Right renal cortex interstitium (tissue), 3 donors: ENCODE results near the gene PIGP. TPM values are rescaled to one million over a fixed set of nuclear protein-coding genes. Genes with fewer than 3 reads are reported as not detected.
"Not testable (repeated sequence)": the region's sequence is repeated elsewhere in the genome, so short reads cannot be mapped to it uniquely, and the experiment has no call there.

ENCODE experiments used
- DNase-seq, 3 donors: peaks; one replicate each; pipeline ENCODE4 v3.0.0-alpha.2; 2013; ENCODE audit warnings: low read depth in 3 of 3, low spot score in 2 of 3
- polyA plus RNA-seq, 3 donors: library from polyadenylated mRNA; unstranded; fragments of 120-200 nt; gene quantifications; one replicate each; pipeline ENCODE4 v1.2.1, GENCODE V29; 2013; ENCODE audit not compliant: insufficient read length in 3 of 3

PIGP gene
- 10 to 100 TPM; 34.2 to 41.5 (median 34.4) TPM for polyA plus RNA-seq

DNA sequence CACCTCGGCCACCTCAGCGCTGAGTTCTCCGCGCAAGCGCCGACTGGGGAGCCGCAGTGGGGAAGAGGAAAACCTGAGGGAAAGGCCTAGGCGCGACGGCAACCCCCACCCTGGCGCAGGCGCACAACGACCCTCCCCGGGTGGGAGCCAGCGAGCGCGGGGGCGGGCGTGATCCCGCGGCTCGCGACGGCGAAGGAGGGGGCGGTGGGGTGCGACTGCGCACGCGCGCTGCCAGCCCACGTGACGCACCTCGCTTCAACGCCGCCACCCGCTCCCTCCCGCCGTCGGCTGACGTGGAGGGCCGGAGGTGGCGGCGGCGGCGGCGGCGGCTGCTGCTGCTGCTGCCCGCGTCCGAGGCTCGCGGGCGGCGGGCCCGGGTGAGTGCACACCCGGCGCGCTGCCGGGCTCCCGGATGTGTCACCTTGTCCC is at the start of gene PIGP, which contains the start of gene TTC3:
Gene PIGP (minus strand): TSS at position 84 of the 429 bp plus-strand sequence. CDS start 556 bp downstream, outside the sequence.
Gene TTC3 (plus strand): TSS at position 267 of the 429 bp plus-strand sequence. CDS start 14,004 bp downstream, outside the sequence.
- peak; percentile 81 to 92 (median 91) for DNase-seq

DNA sequence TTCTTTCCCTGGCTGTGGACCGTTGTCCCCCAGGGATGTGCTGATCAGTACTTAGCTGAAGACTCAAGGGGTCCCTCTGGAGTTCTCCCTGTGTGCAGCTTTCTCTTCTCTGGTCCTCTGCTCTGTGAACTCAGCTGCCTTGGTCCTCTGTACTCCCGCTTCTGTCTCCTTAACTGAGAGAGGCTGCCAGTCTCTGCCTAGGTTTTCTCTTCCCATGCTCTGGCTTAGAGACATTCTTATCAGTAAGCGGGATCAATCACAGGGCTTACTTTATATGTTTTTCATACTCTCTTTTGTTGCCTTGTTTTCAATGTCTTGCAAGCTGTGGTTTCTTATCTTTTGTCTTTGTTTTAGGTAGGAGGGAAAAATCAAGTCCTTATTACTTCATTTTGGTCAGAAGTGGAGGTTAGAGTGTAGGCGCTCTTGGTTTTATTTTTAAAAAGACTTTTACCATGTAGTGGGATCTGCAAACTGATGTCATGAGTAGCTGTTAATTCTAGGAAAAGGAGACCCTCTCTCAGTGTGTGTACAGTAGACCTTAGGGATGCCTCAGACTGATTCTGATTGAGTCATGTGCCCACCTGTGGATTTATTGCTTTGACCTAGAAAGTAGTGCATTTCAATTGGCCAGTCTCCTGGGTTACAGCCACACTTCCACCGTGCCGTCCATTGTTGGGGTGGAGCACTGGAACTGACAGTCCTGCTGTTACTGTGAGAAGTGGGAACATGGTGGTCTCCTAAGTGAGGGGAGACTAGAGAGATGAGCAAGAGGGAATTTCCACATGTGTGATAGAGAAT is 46.7 kb upstream of the PIGP start:
- no peak for DNase-seq

DNA sequence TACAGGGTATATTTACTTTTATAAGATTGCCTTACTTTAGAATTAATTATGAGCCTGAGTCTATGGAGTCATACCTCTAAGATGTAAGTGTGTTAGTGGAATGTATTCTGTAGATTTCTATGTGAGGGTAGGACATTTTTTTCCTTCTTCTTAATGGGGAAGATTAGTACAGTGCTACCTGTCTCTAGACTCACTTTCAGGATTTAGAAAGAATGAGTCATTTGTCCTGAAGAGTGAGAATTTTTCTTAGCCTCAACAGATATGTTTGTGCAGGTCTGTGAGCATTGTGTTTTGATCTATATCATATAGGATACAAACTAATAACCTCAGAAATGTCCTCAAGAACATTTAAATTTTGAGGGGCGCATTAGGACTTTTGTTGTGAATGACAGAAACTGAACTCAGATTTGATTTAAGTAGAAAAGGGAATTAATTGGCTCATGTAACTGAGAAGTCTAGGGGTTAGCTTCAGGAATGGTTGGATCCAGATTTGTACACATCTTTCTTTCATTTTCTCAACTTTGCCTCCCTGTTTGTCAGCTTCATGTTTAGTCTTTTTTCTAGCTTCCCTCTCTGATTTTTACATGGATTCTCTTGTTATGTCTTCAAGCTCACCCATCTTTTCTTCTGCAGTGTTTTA is 45.4 kb upstream of the PIGP start:
- DNase-seq, result no peak

DNA sequence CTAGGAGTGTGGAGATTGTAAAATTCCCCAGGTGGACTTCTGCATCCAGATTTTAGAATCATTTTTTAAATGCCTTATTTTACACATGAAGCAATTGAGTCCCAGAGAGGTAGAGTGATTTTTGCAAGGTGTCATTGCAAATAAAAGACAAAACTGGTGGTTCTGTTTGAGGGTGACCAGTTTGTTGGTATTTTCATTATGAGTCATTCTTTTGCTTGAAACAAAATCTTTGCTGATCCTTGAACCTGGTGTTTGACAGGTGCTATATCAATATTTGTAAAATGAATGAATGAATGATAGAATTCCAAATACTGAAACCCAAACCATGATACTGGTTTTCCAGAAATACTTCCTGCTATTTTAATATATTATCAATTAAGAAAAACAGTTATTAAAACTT is 44.3 kb upstream of the PIGP start:
- no peak for DNase-seq

DNA sequence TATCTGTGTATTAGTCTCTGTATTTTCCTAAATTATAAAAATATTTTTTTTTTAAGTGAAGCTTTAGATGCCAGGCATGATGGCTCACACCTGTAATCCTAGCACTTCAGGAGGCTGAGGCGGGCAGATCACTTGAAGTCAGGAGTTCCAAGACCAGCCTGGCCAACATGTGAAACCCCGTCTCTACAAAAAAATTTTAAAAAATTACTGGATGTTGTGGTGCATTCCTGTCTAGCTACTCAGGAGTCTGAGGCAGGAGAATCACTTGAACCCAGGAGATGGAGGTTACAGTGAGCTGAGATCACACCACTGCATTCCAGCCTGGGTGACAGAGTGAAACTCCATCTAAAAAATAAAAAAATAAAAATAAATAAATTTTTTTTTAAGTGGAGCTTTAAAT is 43.6 kb upstream of the PIGP start:
- not testable (repeated sequence) for DNase-seq

DNA sequence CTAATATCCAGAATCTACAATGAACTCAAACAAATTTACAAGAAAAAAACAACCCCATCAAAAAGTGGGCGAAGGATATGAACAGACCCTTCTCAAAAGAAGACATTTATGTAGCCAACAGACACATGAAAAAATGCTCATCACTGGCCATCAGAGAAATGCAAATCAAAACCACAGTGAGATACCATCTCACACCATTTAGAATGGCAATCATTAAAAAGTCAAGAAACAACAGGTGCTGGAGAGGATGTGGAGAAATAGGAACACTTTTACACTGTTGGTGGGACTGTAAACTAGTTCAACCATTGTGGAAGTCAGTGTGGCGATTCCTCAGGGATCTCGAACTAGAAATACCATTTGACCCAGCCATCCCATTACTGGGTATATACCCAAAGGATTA is 41.4 kb upstream of the PIGP start:
- not testable (repeated sequence) for DNase-seq

DNA sequence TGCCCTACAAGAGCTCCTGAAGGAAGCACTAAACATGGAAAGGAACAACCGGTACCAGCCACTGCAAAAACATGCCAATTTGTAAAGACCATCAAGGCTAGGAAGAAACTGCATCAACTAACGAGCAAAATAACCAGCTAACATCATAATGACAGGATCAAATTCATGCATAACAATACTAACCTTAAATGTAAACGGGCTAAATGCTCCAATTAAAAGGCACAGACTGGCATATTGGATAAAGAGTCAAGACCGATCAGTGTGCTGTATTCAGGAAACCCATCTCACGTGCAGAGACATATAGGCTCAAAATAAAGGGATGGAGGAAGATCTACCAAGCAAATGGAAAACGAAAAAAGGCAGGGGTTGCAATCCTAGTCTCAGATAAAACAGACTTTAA is 38.2 kb upstream of the PIGP start:
- not testable (repeated sequence) for DNase-seq

DNA sequence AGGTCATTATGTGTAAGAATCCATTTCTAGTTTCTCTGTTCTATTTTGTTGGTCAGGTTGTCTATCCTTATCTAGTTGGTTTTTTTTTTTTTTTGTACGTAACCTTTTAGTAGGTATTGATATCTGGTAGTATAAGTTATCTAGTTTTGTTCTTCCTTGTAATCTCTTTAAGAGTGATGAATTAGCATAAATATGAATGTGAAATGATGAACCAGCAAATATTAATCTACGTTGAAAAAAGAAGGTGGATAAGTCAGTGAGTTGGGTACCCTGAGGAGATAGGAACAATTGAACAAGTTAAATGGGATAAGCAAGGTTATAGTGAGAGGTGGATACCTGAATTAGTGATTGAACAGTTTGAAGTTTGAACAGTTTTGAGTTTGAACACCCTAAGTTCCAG is 34.1 kb upstream of the PIGP start:
- DNase-seq, result no peak

DNA sequence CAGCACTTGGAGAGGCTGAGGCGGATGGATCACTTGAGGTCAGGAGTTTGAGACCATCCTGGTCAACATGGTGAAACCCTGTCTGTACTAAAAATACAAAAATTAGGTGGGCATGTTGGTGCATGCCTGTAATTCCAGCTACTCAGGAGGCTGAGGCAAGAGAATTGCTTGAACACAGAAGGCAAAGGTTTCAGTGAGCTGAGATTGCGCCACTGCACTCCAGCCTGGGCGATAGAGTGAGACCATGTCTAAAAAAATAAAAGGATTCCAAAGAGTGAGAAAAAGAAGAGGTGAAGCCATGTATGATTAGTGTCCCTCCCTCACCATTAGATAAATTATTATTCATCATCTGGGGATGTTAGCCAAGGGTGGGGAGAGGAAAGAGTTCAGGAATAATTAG is 29.9 kb upstream of the PIGP start:
- not testable (repeated sequence) for DNase-seq

DNA sequence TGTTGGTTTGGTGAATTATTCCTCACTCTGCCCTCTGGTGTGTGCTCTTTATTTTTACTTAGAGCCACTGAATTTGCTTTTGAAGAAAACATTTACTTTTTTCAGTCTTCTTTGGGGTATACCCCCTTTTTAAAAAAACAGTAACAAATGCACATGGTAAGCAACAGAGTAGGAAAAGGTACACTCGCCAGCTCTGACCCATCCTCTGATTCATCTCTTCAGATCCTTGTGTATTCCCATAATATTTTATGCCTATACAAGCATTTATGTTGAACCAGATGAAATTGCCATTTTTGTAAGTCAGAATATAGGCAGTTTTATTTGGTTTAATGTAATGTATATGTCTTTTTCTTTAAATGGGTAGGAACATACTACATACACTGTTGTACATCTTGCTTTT is 28.5 kb upstream of the PIGP start:
- DNase-seq, result no peak

DNA sequence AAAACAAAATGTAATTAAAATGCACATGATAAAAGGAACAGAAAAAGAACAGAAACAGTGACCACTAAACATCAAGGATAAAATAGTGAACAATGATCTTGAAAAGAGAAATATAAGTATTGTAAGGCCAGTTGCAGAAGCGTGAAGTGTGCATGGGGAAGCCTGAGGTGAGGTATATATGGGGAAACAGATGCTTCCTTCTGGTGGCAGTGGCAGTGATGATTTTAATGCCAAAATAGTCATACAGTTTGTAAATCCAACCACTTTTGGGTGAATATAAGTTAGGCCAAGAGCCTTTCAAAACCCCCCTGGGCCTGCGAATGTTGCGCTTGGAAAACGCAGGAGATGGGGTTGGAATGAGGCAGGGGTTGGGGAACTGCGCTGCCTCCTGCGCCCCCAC is 27.4 kb upstream of the PIGP start:
- no peak for DNase-seq

DNA sequence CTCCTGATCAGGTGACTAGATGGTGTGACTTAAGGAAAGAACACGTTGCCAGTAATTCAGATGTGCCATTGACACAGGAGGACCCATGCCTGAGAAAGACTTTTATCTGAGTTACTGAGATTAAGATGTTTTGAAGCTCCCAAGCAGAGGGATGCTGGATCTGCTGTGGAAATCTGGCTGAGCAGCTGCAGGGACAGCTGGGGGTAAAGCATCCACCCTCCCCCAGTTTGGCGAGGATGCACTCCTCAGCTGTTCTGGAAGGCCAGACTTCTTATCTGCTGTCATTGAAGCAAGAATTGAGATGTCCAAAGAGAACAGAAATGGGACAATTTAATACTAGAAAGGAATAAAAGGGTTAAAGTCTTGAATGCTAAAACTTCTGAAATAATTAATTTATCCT is 25.9 kb upstream of the PIGP start:
- DNase-seq, result no peak

DNA sequence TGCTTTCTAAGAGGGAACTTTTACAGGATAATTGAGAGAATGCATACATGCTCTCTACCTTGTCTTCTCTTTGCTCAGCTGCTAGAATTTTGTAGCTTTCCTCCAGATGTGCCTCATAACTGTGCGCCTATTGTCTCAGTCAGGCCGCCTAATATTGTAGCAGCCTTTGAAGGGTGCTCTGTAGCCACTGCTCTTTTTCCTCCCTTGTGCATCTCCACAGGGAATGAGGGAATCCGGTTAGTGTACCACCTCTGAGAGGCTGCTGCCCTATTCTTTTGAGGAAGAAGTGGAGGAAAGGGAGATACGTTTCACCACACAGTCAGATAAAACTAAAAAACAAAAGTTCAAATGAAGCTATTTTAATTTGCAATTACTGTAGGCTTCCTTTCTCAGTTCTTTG is 22.9 kb upstream of the PIGP start:
- DNase-seq, result no peak

DNA sequence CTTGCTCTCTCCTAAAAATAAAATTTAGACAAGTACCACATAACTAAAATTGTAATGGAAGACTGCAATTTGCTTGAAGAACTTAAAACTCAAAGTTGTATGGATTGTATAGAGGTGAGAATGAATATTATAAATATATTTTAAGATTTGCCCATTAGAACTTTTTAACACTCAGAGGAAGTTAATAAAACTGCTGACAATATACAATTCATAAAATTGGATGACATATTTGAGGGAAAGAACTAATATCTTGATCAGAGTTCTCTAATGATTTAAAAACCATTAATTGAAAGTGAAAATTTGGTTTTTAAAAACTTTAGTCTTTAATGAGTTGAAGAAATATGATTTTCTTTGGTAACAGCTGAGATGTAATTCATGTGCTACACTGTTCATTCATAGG is 21.1 kb upstream of the PIGP start:
- no peak for DNase-seq

DNA sequence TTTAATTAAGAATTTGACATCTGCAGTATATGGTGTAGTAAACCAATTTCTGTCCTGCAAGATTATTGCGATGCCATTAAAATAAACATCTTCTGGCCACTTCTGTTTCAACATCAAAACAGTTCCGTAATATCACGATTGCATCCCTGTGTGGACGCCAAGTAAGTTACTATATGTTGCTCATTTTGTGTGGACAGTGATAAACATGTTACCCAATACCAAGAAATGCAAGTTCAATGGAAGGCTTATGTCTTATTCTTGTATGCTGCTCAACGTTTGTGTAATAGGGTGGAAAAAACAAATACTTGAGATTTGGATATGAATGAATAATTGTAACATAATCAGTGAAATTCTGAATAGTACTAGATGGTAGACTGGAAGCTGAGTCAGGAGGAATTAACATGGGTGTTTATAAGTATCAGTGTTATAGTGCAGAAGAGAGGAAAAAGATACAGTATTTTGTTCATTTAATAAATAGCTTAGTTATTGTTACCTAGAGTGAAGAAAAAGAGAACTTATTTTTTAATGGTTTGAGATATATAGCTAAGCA is 15.4 kb upstream of the PIGP start:
- no peak for DNase-seq

DNA sequence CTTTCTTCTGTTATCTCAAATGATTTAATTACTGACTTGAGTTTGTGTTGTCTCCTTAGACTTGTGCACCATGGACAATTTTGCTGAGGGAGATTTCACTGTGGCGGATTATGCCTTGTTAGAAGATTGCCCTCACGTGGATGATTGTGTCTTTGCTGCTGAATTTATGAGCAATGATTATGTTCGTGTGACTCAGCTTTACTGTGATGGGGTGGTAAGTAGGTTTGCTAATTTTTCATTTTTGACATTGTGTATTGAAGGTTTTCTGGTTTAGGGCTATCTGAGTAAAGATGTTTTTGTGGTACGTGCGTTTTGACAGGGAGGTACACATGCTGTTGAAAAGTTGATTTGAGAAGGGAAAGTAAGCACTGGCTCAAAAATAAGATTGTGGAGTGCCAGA is 14.3 kb upstream of the PIGP start:
- DNase-seq, result no peak

DNA sequence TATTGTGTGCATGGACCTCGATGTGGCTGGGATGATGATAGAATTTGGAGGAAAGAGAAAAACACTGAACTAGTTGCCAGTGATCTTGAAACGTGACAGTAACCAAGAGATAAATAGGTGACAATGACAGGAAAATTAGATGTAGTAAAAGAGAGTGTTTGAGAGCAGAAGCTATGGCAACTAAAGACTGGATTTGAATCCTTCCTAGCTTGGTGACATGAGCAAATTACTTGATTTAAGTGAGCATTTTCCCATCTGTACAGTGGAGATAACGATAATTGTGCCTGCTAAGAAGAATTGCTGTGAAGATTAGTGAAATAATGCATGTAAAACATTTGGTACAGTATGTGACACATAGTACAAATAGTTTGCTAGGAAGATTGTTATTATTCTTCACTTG is 12.9 kb upstream of the PIGP start:
- no peak for DNase-seq

DNA sequence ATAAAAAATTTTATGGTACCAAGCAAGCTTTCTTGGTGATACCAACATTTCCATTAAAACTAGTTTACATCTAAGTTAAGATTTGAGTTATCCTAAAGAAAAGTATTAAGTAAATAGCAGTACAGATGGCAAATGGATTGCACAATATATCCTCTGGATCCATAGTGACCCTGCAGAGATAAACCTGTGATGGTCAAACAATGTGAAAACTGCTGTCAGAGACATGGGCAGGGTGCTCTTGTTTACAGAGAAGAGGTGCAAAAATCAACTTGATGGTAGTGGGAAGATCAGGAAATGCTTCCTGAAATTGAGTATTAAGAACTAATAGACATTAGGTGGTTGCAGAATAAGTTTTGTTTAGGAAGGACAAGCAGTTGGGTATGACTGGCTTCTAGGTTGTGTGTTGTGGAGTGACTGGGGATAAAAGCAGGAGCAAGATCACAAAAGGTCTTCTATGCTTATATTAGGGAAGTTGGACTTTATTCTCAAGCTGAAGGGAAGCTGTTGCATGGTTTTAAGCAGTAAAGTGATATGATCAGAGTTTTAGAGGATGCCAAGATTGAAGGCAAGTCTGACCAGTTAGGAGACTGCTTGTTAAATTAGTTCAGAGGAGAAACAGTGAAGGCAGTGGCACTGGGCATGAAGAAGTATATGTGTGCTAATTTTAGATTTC is 10.1 kb upstream of the PIGP start:
- no peak for DNase-seq

DNA sequence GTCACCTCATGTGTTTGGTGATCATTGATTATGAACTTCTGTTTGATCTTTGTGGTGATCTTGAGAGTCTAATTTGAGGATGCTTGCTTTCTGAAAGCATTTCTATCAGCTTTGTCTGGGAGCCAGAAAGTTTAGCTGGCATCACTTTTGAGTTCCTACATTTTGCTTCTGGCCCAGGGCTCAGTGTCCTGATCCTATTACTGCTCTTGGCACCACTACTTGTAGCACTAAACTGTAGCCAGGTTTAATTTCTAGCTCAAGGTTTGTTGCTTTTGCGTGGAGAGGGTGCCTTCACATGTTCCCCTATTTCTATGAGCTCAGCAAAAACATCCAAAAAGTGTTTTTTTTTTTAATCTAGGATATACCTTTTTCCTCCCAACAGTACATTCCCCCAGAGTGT is 9.5 kb upstream of the PIGP start:
- no peak for DNase-seq

DNA sequence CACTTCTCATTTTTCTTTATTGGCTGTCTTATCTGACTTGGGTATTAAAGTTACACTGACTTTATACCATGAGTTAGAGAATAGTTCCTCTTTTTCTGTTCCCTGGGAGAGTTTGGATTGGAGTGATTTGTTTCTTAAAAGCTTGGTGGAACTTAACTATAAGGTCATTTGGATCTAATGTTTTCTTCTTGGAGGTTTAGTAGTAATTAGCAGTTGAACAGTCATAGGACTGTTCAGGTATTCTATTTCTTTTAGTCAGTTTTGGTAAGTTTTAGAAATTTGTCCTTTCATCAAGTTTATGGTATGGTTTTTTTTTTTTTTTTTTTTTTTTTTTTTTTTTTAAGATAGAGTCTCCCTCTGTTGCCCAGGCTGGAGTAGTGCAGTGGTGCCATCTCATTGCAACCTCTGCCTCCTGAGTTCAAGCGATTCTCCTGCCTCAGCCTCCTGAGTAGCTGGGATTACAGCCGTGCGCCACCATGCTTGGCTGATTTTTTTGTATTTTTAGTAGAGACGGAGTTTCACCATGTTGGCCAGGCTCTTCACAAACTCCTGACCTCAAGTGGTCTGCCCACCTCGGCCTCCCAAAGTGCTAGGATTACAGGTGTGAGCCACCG is 6.4 kb upstream of the PIGP start:
- DNase-seq, result no peak

DNA sequence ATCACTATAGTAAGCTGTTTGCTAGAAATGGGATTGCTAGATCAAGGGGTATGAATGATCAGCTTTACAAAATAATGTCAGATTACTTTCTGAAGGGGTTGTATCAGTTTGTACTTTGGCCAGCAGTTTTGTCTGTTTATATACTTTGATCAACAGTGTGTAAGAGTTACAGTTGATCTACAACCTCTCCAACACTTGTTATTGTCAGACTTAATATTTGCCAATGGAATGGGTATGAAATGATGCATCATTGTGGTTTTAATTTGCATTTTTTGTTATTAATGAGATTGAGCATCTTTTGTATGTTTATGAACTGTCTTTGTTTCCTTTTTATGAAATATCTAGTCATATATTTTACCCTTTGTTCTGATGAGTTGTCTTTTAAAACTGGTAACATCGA is 4.5 kb upstream of the PIGP start:
- DNase-seq, result no peak
